SK-N-SH (cell line): Measurements from ENCODE around the gene NELFA. TPM values are rescaled to one million over a fixed set of nuclear protein-coding genes. Genes with fewer than 3 reads are reported as not detected.

Experiments
- CTCF ChIA-PET: fragments of 300-600, 350-600 bp; formaldehyde crosslinking; extraction: SDS; loops from one replicate; lab custom pipeline; 2021; lab: Yijun Ruan, JAX
- POLR2A ChIA-PET: fragments of 350-600 bp; sonication (Branson Sonifier 250); formaldehyde crosslinking; extraction: SDS; loops from one replicate; lab custom pipeline; 2020; ENCODE audit warnings: antibody characterized with exemption, inconsistent platforms; lab: Yijun Ruan, JAX
- DNase-seq: peaks from one replicate; pipeline ENCODE4 v3.0.0; 2012
- H2AFZ ChIP-seq: fragments of 200-600 bp; sonication (generic); 2 replicates; pipeline ENCODE4 v1.8.1; 2016; ENCODE audit warnings: antibody characterized with exemption, mild to moderate bottlenecking, low read depth
- H3F3A ChIP-seq: fragments of 200-600 bp; sonication (generic); replicated peaks from 2 replicates; pipeline ENCODE3; 2016; ENCODE audit warnings: antibody characterized with exemption, mild to moderate bottlenecking; ENCODE audit not compliant: insufficient read depth
- H3K27ac ChIP-seq, 2 experiments: fragments of 200-500 bp in 1 of 2; fragments of 200-600 bp in 1 of 2; sonication (Bioruptor generic) in 1 of 2; sonication (generic), shearing (Covaris generic) in 1 of 2; 2 replicates each; pipeline versions ENCODE4 v1.5.1 to v1.6.1; 2014 to 2016; ENCODE audit warnings: low read depth in 2 of 2, inconsistent platforms in 1 of 2, low read length in 1 of 2, mild to moderate bottlenecking in 1 of 2, mixed read lengths in 1 of 2
- H3K27me3 ChIP-seq: fragments of 200-600 bp; sonication (generic), shearing (Covaris generic); 2 replicates; pipeline ENCODE4 v1.6.1; 2016; ENCODE audit warnings: mixed run types; ENCODE audit not compliant: insufficient read depth
- H3K36me3 ChIP-seq, 2 experiments: fragments of 200-500 bp in 1 of 2; fragments of 200-600 bp in 1 of 2; sonication (Bioruptor generic) in 1 of 2; sonication (generic) in 1 of 2; replicated peaks in 1 of 2; 2 replicates each; pipeline versions ENCODE3 to v1.5.1; 2014 to 2016; ENCODE audit warnings: low read length in 1 of 2, mild to moderate bottlenecking in 1 of 2; ENCODE audit not compliant: insufficient read depth in 2 of 2, control insufficient read depth in 1 of 2
- H3K4me1 ChIP-seq, 2 experiments: fragments of 200-500 bp in 1 of 2; fragments of 200-600 bp in 1 of 2; sonication (Bioruptor generic) in 1 of 2; sonication (generic), shearing (Covaris generic) in 1 of 2; 2 replicates each; pipeline versions ENCODE4 v1.5.1 to v1.6.1; 2014 to 2016; ENCODE audit warnings: low read depth in 1 of 2, low read length in 1 of 2, mixed run types in 1 of 2; ENCODE audit not compliant: insufficient read depth in 2 of 2, control insufficient read depth in 1 of 2
- H3K4me2 ChIP-seq: fragments of 200-600 bp; sonication (generic), shearing (Covaris generic); 2 replicates; pipeline ENCODE4 v1.6.1; 2017; ENCODE audit warnings: mixed run types
- H3K4me3 ChIP-seq, 2 experiments: fragments of 200-500 bp in 1 of 2; fragments of 200-600 bp in 1 of 2; sonication (Bioruptor generic) in 1 of 2; sonication (generic), shearing (Covaris generic) in 1 of 2; 2 replicates each; pipeline versions ENCODE4 v1.5.1 to v1.8.1; 2014 to 2016; ENCODE audit warnings: low read depth in 2 of 2, inconsistent platforms in 1 of 2, low read length in 1 of 2, mild to moderate bottlenecking in 1 of 2, mixed read lengths in 1 of 2, moderate library complexity in 1 of 2
- H3K79me2 ChIP-seq: fragments of 200-600 bp; sonication (generic); 2 replicates; pipeline ENCODE4 v1.8.1; 2017; ENCODE audit warnings: mild to moderate bottlenecking; ENCODE audit not compliant: insufficient read depth
- H3K9ac ChIP-seq: fragments of 200-600 bp; sonication (generic); 2 replicates; pipeline ENCODE4 v1.6.1; 2017; ENCODE audit warnings: mixed run types
- H3K9me2 ChIP-seq: fragments of 200-600 bp; sonication (generic); 2 replicates; pipeline ENCODE4 v1.6.1; 2017; ENCODE audit warnings: mixed run types
- H3K9me3 ChIP-seq: fragments of 200-600 bp; sonication (generic); 2 replicates; pipeline ENCODE4 v1.6.1; 2017; ENCODE audit warnings: mixed run types, mild to moderate bottlenecking, moderate library complexity
- H4K20me1 ChIP-seq: fragments of 200-600 bp; sonication (generic); 2 replicates; pipeline ENCODE4 v1.6.1; 2017; ENCODE audit warnings: mild to moderate bottlenecking, mixed run types; ENCODE audit not compliant: insufficient read depth
- CHD2 ChIP-seq: fragments of 150-350 bp; IDR thresholded peaks from 2 replicates; pipeline ENCODE4 v1.6.1; 2018; ENCODE audit warnings: low read length; ENCODE audit not compliant: partially characterized antibody
- EP300 ChIP-seq, 2 experiments: IDR thresholded peaks; 2 replicates each; pipeline versions ENCODE4 v1.4.0 to v1.6.1; 2012; ENCODE audit warnings: borderline replicate concordance in 1 of 2, low read depth in 1 of 2, low read length in 1 of 2
- EZH2phosphoT487 ChIP-seq: fragments of 200-600 bp; sonication (generic); IDR thresholded peaks from 2 replicates; pipeline ENCODE4 v1.6.1; 2017; ENCODE audit warnings: low read depth, mixed run types, mild to moderate bottlenecking, antibody characterized with exemption, moderate library complexity, borderline replicate concordance
- FOXM1 ChIP-seq: IDR thresholded peaks from 2 replicates; pipeline ENCODE4 v1.4.0; 2012; ENCODE audit warnings: low read depth, mild to moderate bottlenecking
- GABPA ChIP-seq: IDR thresholded peaks from 2 replicates; pipeline ENCODE4 v1.4.0; 2012; ENCODE audit warnings: low read depth, mild to moderate bottlenecking
- GATA2 ChIP-seq: sonication (generic); formaldehyde crosslinking; IDR thresholded peaks from 2 replicates; pipeline ENCODE4 v1.5.0; 2020; ENCODE audit warnings: mild to moderate bottlenecking, missing genetic modification reagents
- IRF3 ChIP-seq: fragments of 150-350 bp; IDR thresholded peaks from 2 replicates; pipeline ENCODE4 v1.6.1; 2016; ENCODE audit warnings: mild to moderate bottlenecking, low read depth, low read length
- JUND ChIP-seq: IDR thresholded peaks from 2 replicates; pipeline ENCODE4 v1.4.0; 2012
- MAX ChIP-seq: IDR thresholded peaks from 2 replicates; pipeline ENCODE4 v1.4.0; 2012; ENCODE audit warnings: low read depth
- RAD21 ChIP-seq: IDR thresholded peaks from 2 replicates; pipeline ENCODE4 v1.6.1; 2012; ENCODE audit warnings: mild to moderate bottlenecking, low read length
- RCOR1 ChIP-seq: fragments of 150-350 bp; IDR thresholded peaks from 2 replicates; pipeline ENCODE4 v1.6.1; 2017; ENCODE audit warnings: antibody characterized with exemption, low read length
- REST ChIP-seq: IDR thresholded peaks from 2 replicates; pipeline ENCODE4 v1.6.1; 2012; ENCODE audit warnings: mild to moderate bottlenecking, low read depth, low read length, moderate library complexity
- TCF12 ChIP-seq: IDR thresholded peaks from 2 replicates; pipeline ENCODE4 v1.4.0; 2012
- YY1 ChIP-seq: IDR thresholded peaks from 2 replicates; pipeline ENCODE4 v1.4.0; 2012; ENCODE audit warnings: low read depth, mild to moderate bottlenecking
- ZBTB33 ChIP-seq: IDR thresholded peaks from 2 replicates; pipeline ENCODE4 v1.4.0; 2012; ENCODE audit warnings: low read depth, borderline replicate concordance
- WGBS: methylation state at CpG from one replicate; pipeline ENCODE4 v1.1.6; 2017; ENCODE audit warnings: low lambda C conversion rate; 5-methylcytosine and 5-hydroxymethylcytosine counted together
- polyA plus RNA-seq, 3 experiments: library from polyadenylated mRNA; depleted of rRNA; stranded (reverse); fragments of >200 nt; gene quantifications; 2 replicates each; pipeline ENCODE4 v1.2.3, GENCODE V29; 2012
- TF ChIP-seq, protein P1 (sequence below): fragments of 150-350 bp; IDR thresholded peaks from 2 replicates; pipeline ENCODE4 v1.6.1; 2017; ENCODE audit warnings: antibody characterized with exemption, low read length, low read depth, borderline replicate concordance
- TF ChIP-seq, protein P2 (sequence below): IDR thresholded peaks from 2 replicates; pipeline ENCODE4; 2012

The NELFA gene
- polyA plus RNA-seq, 1 of the 3 experiments (the other 2 are of a cell fraction) = 26.8 TPM

DNA sequence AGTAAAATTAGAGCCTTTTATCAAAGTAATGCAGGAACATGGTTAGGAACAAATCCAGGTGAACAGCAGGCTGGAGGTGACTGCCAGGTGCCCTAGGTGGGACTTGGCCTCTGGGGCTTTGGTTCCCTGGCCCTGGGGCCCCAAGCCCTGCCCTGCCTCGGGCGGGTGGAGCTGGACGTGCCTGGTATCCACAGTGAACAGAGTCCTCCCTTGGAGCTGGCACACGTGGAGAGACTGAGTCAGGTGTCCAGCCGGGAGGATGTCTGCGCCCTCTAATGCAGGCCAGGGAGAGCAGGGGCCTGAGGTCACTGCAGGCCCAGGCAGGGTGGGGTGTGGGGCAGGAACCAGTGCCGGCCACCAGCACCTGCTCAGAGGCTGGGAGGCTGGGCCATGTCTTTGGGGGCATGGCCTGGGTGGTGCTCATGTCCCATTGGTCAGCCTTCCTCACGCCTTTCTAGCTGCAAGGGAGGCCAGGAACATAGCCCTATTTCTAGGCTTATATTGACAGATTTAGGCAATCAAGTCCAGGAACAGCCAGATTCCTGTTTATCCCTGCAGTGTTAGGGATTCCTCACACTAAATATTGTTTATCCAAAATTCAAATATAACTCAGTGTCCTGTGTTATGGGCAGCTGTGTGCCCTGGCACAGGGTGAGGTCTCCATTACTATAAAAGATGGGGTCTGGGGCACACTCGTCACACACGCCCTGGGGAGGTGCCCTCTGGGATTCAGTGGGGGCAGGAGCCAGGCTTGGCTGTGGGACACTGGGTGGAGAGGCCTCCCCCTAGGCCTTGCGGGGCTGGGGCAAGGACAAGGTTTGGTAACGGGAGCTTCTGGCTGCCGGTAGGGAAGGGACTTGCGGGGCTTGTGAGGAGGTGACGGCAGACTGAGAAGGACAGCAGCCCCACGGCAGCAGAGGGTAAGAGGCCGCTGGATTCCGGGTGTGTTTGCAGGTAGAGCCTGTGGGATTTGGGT, 36.1 kb upstream of the NELFA start:
- no peak for DNase-seq
- Histone ChIP-seq H3K4me1 (peaks cover 0 to 7% of the 10 kb centered on the region in 2 experiments; a peak in 1 of 4 replicates), H4K20me1 (peaks cover 8% of the 10 kb centered on the region; the same call in 1 of the 2 replicates), H3K9me2 (no peaks in the 10 kb centered on the region), H3K9ac (no peak overlapping the region), H3K27me3 (no peaks in the 10 kb centered on the region), H3K36me3 (no peaks in the 10 kb centered on the region), H3K27ac (no peak overlapping the region), H3K4me3 (no peak overlapping the region), H3F3A (peaks cover 8% of the 10 kb centered on the region), H2AFZ (no peak overlapping the region), H3K4me2 (no peak overlapping the region), H3K9me3 (no peaks in the 10 kb centered on the region), H3K79me2 (peaks cover 5% of the 10 kb centered on the region; the same call in 1 of the 2 replicates)
- 90% methylated on average over 15 of the region's 18 CpGs for WGBS
- POLR2A ChIA-PET = no interaction called here
- CTCF ChIA-PET = interaction anchor here (1.1 kb wide), 1 partner anchor 12 kb away, joined by 3 read pairs; no protein-coding TSS in a partner anchor
- no peak for TF ChIP-seq EZH2phosphoT487
- TF ChIP-seq FOXM1 = no peak
- no peak for TF ChIP-seq EP300 (IDR thresholded peaks at IDR 0.05; ENCODE audit: borderline replicate concordance in 1 of 2, low read depth in 1 of 2, low read length in 1 of 2)
- TF ChIP-seq REST = no peak
- no peak for TF ChIP-seq RAD21
- no peak for TF ChIP-seq CHD2
- no peak for TF ChIP-seq IRF3
- TF ChIP-seq, protein P1, sequence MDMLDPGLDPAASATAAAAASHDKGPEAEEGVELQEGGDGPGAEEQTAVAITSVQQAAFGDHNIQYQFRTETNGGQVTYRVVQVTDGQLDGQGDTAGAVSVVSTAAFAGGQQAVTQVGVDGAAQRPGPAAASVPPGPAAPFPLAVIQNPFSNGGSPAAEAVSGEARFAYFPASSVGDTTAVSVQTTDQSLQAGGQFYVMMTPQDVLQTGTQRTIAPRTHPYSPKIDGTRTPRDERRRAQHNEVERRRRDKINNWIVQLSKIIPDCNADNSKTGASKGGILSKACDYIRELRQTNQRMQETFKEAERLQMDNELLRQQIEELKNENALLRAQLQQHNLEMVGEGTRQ = no peak
- TF ChIP-seq JUND = no peak
- no peak for TF ChIP-seq ZBTB33
- TF ChIP-seq, protein P2, sequence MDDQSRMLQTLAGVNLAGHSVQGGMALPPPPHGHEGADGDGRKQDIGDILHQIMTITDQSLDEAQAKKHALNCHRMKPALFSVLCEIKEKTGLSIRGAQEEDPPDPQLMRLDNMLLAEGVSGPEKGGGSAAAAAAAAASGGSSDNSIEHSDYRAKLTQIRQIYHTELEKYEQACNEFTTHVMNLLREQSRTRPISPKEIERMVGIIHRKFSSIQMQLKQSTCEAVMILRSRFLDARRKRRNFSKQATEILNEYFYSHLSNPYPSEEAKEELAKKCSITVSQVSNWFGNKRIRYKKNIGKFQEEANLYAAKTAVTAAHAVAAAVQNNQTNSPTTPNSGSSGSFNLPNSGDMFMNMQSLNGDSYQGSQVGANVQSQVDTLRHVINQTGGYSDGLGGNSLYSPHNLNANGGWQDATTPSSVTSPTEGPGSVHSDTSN = no peak
- no peak for TF ChIP-seq YY1
- no peak for TF ChIP-seq TCF12
- TF ChIP-seq RCOR1 = no peak
- TF ChIP-seq MAX = no peak
- no peak for TF ChIP-seq GATA2 (CRISPR knock-in tag)
- no peak for TF ChIP-seq GABPA
